DOHH2 (cell line): Measurements from ENCODE around the gene ABCC2.

ENCODE experiments used
- H3F3A ChIP-seq: fragments of 200-600 bp; sonication (generic), shearing (Covaris generic); 2 replicates; pipeline ENCODE4 v1.6.0; 2016; ENCODE audit warnings: antibody characterized with exemption, mild to moderate bottlenecking; ENCODE audit not compliant: control insufficient read depth, insufficient read depth
- H3K27ac ChIP-seq: fragments of 200-600 bp; sonication (generic); 2 replicates; pipeline ENCODE4 v1.5.1; 2014; ENCODE audit warnings: low read depth, mild to moderate bottlenecking, low read length, moderate library complexity
- H3K27me3 ChIP-seq: fragments of 200-600 bp; sonication (generic); 2 replicates; pipeline ENCODE4 v1.6.1; 2014; ENCODE audit warnings: mild to moderate bottlenecking, low read length, mixed read lengths; ENCODE audit not compliant: control insufficient read depth
- H3K36me3 ChIP-seq: fragments of 200-600 bp; sonication (generic); 2 replicates; pipeline ENCODE4 v1.6.1; 2014; ENCODE audit warnings: mild to moderate bottlenecking, low read length, moderate library complexity, mixed read lengths; ENCODE audit not compliant: control insufficient read depth
- H3K4me1 ChIP-seq: fragments of 200-600 bp; sonication (generic); 2 replicates; pipeline ENCODE4 v1.6.1; 2014; ENCODE audit warnings: mild to moderate bottlenecking, low read length, mixed read lengths; ENCODE audit not compliant: control insufficient read depth
- H3K4me2 ChIP-seq: fragments of 200-600 bp; sonication (generic); 2 replicates; pipeline ENCODE4 v1.6.0; 2014; ENCODE audit warnings: mild to moderate bottlenecking, low read length, moderate library complexity
- H3K4me3 ChIP-seq: fragments of 200-600 bp; sonication (generic); 2 replicates; pipeline ENCODE4 v1.5.1; 2014; ENCODE audit warnings: mild to moderate bottlenecking, low read length, mixed read lengths
- H3K79me2 ChIP-seq: fragments of 200-600 bp; sonication (generic); 2 replicates; pipeline ENCODE4 v1.6.1; 2014; ENCODE audit warnings: mild to moderate bottlenecking, low read length, mixed read lengths; ENCODE audit not compliant: control insufficient read depth
- H3K9me2 ChIP-seq: fragments of 200-600 bp; sonication (generic); replicated peaks from 2 replicates; pipeline ENCODE4 v1.6.1; 2014; ENCODE audit warnings: mild to moderate bottlenecking, low read length, mixed read lengths; ENCODE audit not compliant: control insufficient read depth
- H3K9me3 ChIP-seq: fragments of 200-600 bp; sonication (generic); 2 replicates; pipeline ENCODE4 v1.6.1; 2014; ENCODE audit warnings: antibody characterized with exemption, low read length, mixed read lengths; ENCODE audit not compliant: control insufficient read depth, insufficient read depth
- H4K20me1 ChIP-seq: fragments of 200-600 bp; sonication (generic); 2 replicates; pipeline ENCODE4 v1.6.0; 2014; ENCODE audit warnings: low read depth, mild to moderate bottlenecking, antibody characterized with exemption, low read length, moderate library complexity; ENCODE audit not compliant: control insufficient read depth, insufficient read depth
- EZH2phosphoT487 ChIP-seq: fragments of 200-600 bp; sonication (generic); IDR thresholded peaks from 2 replicates; pipeline ENCODE4 v1.6.1; 2017; ENCODE audit warnings: borderline replicate concordance, mild to moderate bottlenecking, antibody characterized with exemption, low read length, moderate library complexity, mixed read lengths
- TF ChIP-seq, protein P1 (sequence below): fragments of 200-600 bp; sonication (generic); IDR thresholded peaks from one replicate; pipeline ENCODE4 v1.5.1; 2014; ENCODE audit warnings: antibody characterized with exemption, mild to moderate bottlenecking, low read depth, low read length; ENCODE audit not compliant: poor library complexity, severe bottlenecking

Gene ABCC2

DNA sequence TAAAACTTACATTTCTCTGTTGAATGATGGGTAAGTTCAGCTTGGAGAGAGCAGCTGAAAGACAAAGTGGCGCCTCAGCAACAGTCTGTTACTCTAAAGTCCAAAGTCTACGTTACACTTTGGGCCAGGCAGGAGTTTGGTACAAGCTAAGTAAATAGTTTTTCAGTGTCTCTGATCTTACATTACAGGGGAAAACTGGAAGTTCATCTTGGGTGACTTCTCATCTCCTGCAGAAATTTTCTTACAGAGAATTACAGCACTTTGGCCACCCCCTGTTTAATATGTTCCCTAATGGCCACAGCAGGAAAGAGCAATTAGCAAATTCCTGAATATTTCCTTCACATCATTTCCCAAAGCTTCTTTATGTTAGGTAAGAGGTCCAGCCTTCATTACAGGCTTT lies 67.1 kb downstream of the ABCC2 start:
- Histone ChIP-seq H3K27ac (no peak overlapping the region), H3K79me2 (no peaks in the 10 kb centered on the region), H3K36me3 (no peaks in the 10 kb centered on the region), H3K9me3 (no peaks in the 10 kb centered on the region), H3K4me2 (no peak overlapping the region), H3F3A (no peaks in the 10 kb centered on the region), H3K9me2 (no peaks in the 10 kb centered on the region), H3K4me1 (peaks cover 6% of the 10 kb centered on the region), H4K20me1 (no peaks in the 10 kb centered on the region), H3K4me3 (no peak overlapping the region), H3K27me3 (no peaks in the 10 kb centered on the region)
- TF ChIP-seq EZH2phosphoT487, result no peak
- TF ChIP-seq, protein P1, sequence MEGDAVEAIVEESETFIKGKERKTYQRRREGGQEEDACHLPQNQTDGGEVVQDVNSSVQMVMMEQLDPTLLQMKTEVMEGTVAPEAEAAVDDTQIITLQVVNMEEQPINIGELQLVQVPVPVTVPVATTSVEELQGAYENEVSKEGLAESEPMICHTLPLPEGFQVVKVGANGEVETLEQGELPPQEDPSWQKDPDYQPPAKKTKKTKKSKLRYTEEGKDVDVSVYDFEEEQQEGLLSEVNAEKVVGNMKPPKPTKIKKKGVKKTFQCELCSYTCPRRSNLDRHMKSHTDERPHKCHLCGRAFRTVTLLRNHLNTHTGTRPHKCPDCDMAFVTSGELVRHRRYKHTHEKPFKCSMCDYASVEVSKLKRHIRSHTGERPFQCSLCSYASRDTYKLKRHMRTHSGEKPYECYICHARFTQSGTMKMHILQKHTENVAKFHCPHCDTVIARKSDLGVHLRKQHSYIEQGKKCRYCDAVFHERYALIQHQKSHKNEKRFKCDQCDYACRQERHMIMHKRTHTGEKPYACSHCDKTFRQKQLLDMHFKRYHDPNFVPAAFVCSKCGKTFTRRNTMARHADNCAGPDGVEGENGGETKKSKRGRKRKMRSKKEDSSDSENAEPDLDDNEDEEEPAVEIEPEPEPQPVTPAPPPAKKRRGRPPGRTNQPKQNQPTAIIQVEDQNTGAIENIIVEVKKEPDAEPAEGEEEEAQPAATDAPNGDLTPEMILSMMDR, result no peak

GRCh38 chr10:99850021-99850766 lies 67.8 kb downstream of the ABCC2 start:
- no peak for TF ChIP-seq EZH2phosphoT487
- TF ChIP-seq, protein P1, result no peak
- no peak overlapping the region for H3K4me3 ChIP-seq
- H3K4me1 ChIP-seq, result peaks cover 9% of the 10 kb centered on the region
- no peak overlapping the region for H3K4me2 ChIP-seq
- no peaks in the 10 kb centered on the region for H3F3A ChIP-seq
- H3K27me3 ChIP-seq, result no peaks in the 10 kb centered on the region
- H3K9me3 ChIP-seq, result no peaks in the 10 kb centered on the region
- no peaks in the 10 kb centered on the region for H4K20me1 ChIP-seq
- H3K27ac ChIP-seq, result no peak overlapping the region
- H3K79me2 ChIP-seq, result no peaks in the 10 kb centered on the region
- H3K9me2 ChIP-seq, result no peaks in the 10 kb centered on the region
- no peaks in the 10 kb centered on the region for H3K36me3 ChIP-seq

DNA sequence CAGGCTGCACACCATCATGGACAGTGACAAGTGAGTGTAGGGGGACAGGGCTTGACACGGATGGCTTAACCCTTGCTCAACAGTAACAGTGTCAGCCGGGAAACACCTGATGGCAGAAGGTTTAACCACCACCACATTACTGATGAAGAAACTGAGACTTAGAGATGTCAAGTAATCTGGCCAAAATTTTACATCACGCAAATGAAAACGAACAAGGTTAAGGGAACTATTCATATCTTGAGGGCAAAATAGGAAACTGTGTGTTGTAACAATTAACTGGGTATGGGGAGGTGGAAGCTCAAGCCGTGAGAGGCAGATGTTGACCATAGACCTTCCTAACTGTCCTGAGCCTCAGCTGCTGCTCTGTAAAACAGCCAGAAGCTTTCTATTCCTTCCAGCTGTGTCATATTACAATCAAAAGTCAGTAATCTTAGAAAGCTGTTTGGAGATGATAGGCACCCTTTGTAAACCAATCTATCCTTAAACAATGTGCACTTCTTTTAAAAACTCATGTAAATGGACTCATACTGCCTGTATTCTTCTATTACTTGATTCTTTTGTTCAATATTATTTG lies 68.4 kb downstream of the ABCC2 start:
- Histone ChIP-seq H3K36me3 (no peaks in the 10 kb centered on the region), H3K9me3 (no peaks in the 10 kb centered on the region), H3F3A (no peaks in the 10 kb centered on the region), H3K4me2 (no peak overlapping the region), H3K9me2 (no peaks in the 10 kb centered on the region), H4K20me1 (no peaks in the 10 kb centered on the region), H3K4me3 (no peak overlapping the region), H3K4me1 (peaks cover 9% of the 10 kb centered on the region), H3K27me3 (no peaks in the 10 kb centered on the region), H3K27ac (no peak overlapping the region), H3K79me2 (no peaks in the 10 kb centered on the region)
- no peak for TF ChIP-seq EZH2phosphoT487
- TF ChIP-seq, protein P1, result no peak
